AG04449 (cell line): ENCODE data around the gene MOGAT1.

Experiments
- CTCF ChIA-PET: fragments of 350-600 bp; formaldehyde crosslinking; extraction: SDS; loops from one replicate; lab custom pipeline; 2021; ENCODE audit warnings: antibody characterized with exemption; lab: Yijun Ruan, JAX
- POLR2A ChIA-PET: fragments of 400-600, 350-600 bp; formaldehyde crosslinking; extraction: SDS; loops from one replicate; lab custom pipeline; 2020; ENCODE audit warnings: antibody characterized with exemption, inconsistent platforms; lab: Yijun Ruan, JAX
- DNase-seq: peaks from one replicate; pipeline ENCODE4 v3.0.0-alpha.2; 2010; ENCODE audit warnings: low read depth, low spot score
- H3K4me3 ChIP-seq: 2 replicates; pipeline ENCODE4 v1.5.1; 2011; ENCODE audit warnings: low read depth, mild to moderate bottlenecking, control low read depth, low read length
- CTCF ChIP-seq: IDR thresholded peaks from one replicate; pipeline ENCODE4 v1.5.1; 2011; ENCODE audit warnings: mild to moderate bottlenecking, moderate library complexity, low read length, control low read depth, inconsistent platforms; ENCODE audit not compliant: insufficient read depth; ENCODE audit errors: missing control alignments

MOGAT1 gene

GRCh38 chr2:222731201-222731621, 59.8 kb downstream of the MOGAT1 start:
- POLR2A ChIA-PET, result no interaction called here
- no peak for TF ChIP-seq CTCF
- no peak for DNase-seq
- CTCF ChIA-PET, result interaction anchor here (0.8 to 1.1 kb wide), 3 partner anchors 22 to 169 kb away, joined by 3 to 4 read pairs (median 3); no protein-coding TSS in a partner anchor
- H3K4me3 ChIP-seq, result no peak overlapping the region

- H3K4me3 ChIP-seq, result no peak overlapping the region
- no peak for DNase-seq
- ChIA-PET POLR2A (no interaction called here), CTCF (no interaction called here)
- TF ChIP-seq CTCF, result no peak
Observed at GRCh38 chr2:222732489-222733178, 61.2 kb downstream of the MOGAT1 start.

GRCh38 chr2:222733470-222733845, 62.0 kb downstream of the MOGAT1 start:
- DNase-seq, result no peak
- ChIA-PET POLR2A (no interaction called here), CTCF (no interaction called here)
- no peak overlapping the region for H3K4me3 ChIP-seq
- no peak for TF ChIP-seq CTCF

GRCh38 chr2:222733846-222734702, 62.6 kb downstream of the MOGAT1 start:
- DNase-seq, result no peak
- no peak for TF ChIP-seq CTCF
- ChIA-PET POLR2A (no interaction called here), CTCF (no interaction called here)
- H3K4me3 ChIP-seq, result no peak overlapping the region

GRCh38 chr2:222734703-222735014, 63.2 kb downstream of the MOGAT1 start:
- CTCF ChIA-PET, result interaction anchor here (1.9 kb wide), 1 partner anchor 25 kb away, joined by 4 read pairs; no protein-coding TSS in a partner anchor
- TF ChIP-seq CTCF, result no peak
- POLR2A ChIA-PET, result no interaction called here
- no peak for DNase-seq
- no peak overlapping the region for H3K4me3 ChIP-seq

- H3K4me3 ChIP-seq, result no peak overlapping the region
- ChIA-PET POLR2A (interaction anchor here (0.5 kb wide), 1 partner anchor 75 kb away, joined by 4 read pairs; no protein-coding TSS in a partner anchor), CTCF (interaction anchor here (1.9 kb wide), 1 partner anchor 27 kb away, joined by 4 read pairs; no protein-coding TSS in a partner anchor)
- TF ChIP-seq CTCF, result no peak
- no peak for DNase-seq
Observed at GRCh38 chr2:222736301-222736700, 64.8 kb downstream of the MOGAT1 start.
